Measurements from ENCODE around the gene KRTAP1-4. TPM values are rescaled to one million over a fixed set of nuclear protein-coding genes. Genes with fewer than 3 reads are reported as not detected.
"Not testable (repeated sequence)": the region's sequence is repeated elsewhere in the genome, so short reads cannot be mapped to it uniquely, and the experiment has no call there.

Gene KRTAP1-4
- total RNA-seq, 4 donors from 2014 or later = not detected

- DNase-seq = no peak
- H3K36me3 ChIP-seq = no peaks in the 10 kb centered on the region
- TF ChIP-seq POLR2A (IDR thresholded peaks at IDR 0.05) = no peak
- no peak for TF ChIP-seq CTCF (IDR thresholded peaks at IDR 0.05)
- no peaks in the 10 kb centered on the region for H3K27me3 ChIP-seq
- H3K4me3 ChIP-seq = no peak overlapping the region
- no peak overlapping the region for H3K27ac ChIP-seq
- H3K9me3 ChIP-seq = no peaks in the 10 kb centered on the region
- H3K4me1 ChIP-seq = no peaks in the 10 kb centered on the region
- intact Hi-C loops (cut with DNase I) = no loop called here
These were observed 37.3 kb upstream of the KRTAP1-4 start for GRCh38 chr17:41067281-41067680.

- no peak for DNase-seq
- Histone ChIP-seq H3K9me3 (no peaks in the 10 kb centered on the region), H3K36me3 (no peaks in the 10 kb centered on the region), H3K4me3 (no peak within 1 kb of the TSS), H3K4me1 (no peaks in the 10 kb centered on the region), H3K27ac (no peak within 1 kb of the TSS), H3K27me3 (no peaks in the 10 kb centered on the region)
- no peak for TF ChIP-seq CTCF (IDR thresholded peaks at IDR 0.05)
- intact Hi-C loops (cut with DNase I) = no loop called here
- 41 to 53% methylated on average over 5 of the region's 6 CpGs for WGBS, 2 donors
These were observed 36.0 kb upstream of the KRTAP1-4 start, which contains the start of gene KRTAP2-4 for GRCh38 chr17:41065829-41066624. Gene KRTAP2-4 (minus strand): TSS chr17:41065879. CDS start chr17:41065845, 34 bp downstream.

- H3K36me3 ChIP-seq; H3K4me3 ChIP-seq; DNase-seq; H3K27me3 ChIP-seq; H3K27ac ChIP-seq; H3K4me1 ChIP-seq; H3K9me3 ChIP-seq; intact Hi-C loops (cut with DNase I): not testable (repeated sequence)
- WGBS, 2 donors = 62 to 86% methylated on average over 4 to 7 of the region's 16 CpGs
These were observed 35.2 kb upstream of the KRTAP1-4 start for GRCh38 chr17:41065016-41065689.

- H3K4me3 ChIP-seq = no peak overlapping the region
- H3K27me3 ChIP-seq = no peaks in the 10 kb centered on the region
- TF ChIP-seq CTCF (IDR thresholded peaks at IDR 0.05) (no peak), POLR2A (IDR thresholded peaks at IDR 0.05) (no peak)
- 70 to 75% methylated on average over 1 of the region's 1 CpG for WGBS, 2 donors
- intact Hi-C loops (cut with DNase I) = no loop called here
- no peak for DNase-seq
- no peak overlapping the region for H3K27ac ChIP-seq
- no peaks in the 10 kb centered on the region for H3K4me1 ChIP-seq
- no peaks in the 10 kb centered on the region for H3K9me3 ChIP-seq
- H3K36me3 ChIP-seq = no peaks in the 10 kb centered on the region
These were observed 34.3 kb upstream of the KRTAP1-4 start for GRCh38 chr17:41064301-41064700.

- Histone ChIP-seq H3K4me3 (no peak overlapping the region), H3K36me3 (no peaks in the 10 kb centered on the region), H3K27me3 (peaks cover 0 to 5% (median 0%) of the 10 kb centered on the region in 4 donors), H3K4me1 (no peaks in the 10 kb centered on the region), H3K27ac (no peak overlapping the region), H3K9me3 (no peaks in the 10 kb centered on the region)
- TF ChIP-seq POLR2A (IDR thresholded peaks at IDR 0.05) (no peak), CTCF (IDR thresholded peaks at IDR 0.05) (no peak)
- 77 to 82% methylated on average over 4 of the region's 4 CpGs for WGBS, 2 donors
- no peak for DNase-seq
- intact Hi-C loops (cut with DNase I) = no loop called here
These were observed 33.5 kb upstream of the KRTAP1-4 start for GRCh38 chr17:41063449-41063848.
